ENCODE data around the gene ILDR1. TPM values are rescaled to one million over a fixed set of nuclear protein-coding genes. Genes with fewer than 3 reads are reported as not detected.

The ILDR1 gene
- total RNA-seq, 4 donors from 2014 or later = 1.9 TPM; not detected in 3

GRCh38 chr3:122010506-122010905, 11.5 kb downstream of the ILDR1 start:
- H3K27ac ChIP-seq = no peak overlapping the region
- H3K27me3 ChIP-seq = no peaks in the 10 kb centered on the region
- no peaks in the 10 kb centered on the region for H3K9me3 ChIP-seq
- no peak for DNase-seq
- intact Hi-C loops (cut with DNase I; ENCODE audit: low total_unique reads) = no loop called here
- TF ChIP-seq CTCF (IDR thresholded peaks at IDR 0.05) (no peak), POLR2A (IDR thresholded peaks at IDR 0.05) (no peak)
- no peak overlapping the region for H3K4me3 ChIP-seq
- no peaks in the 10 kb centered on the region for H3K36me3 ChIP-seq
- H3K4me1 ChIP-seq = no peaks in the 10 kb centered on the region

GRCh38 chr3:122008166-122008565, 13.9 kb downstream of the ILDR1 start:
- no peak for TF ChIP-seq CTCF (IDR thresholded peaks at IDR 0.05)
- no peak for TF ChIP-seq POLR2A (IDR thresholded peaks at IDR 0.05)
- Histone ChIP-seq H3K36me3 (no peaks in the 10 kb centered on the region), H3K4me3 (no peak overlapping the region), H3K4me1 (no peaks in the 10 kb centered on the region), H3K27ac (no peak overlapping the region), H3K9me3 (no peaks in the 10 kb centered on the region), H3K27me3 (no peaks in the 10 kb centered on the region)
- intact Hi-C loops (cut with DNase I; ENCODE audit: low total_unique reads) = no loop called here
- no peak for DNase-seq

GRCh38 chr3:122006267-122006666, 15.8 kb downstream of the ILDR1 start:
- Histone ChIP-seq H3K9me3 (no peaks in the 10 kb centered on the region), H3K4me3 (no peak overlapping the region), H3K27me3 (no peaks in the 10 kb centered on the region), H3K36me3 (no peaks in the 10 kb centered on the region), H3K4me1 (no peaks in the 10 kb centered on the region), H3K27ac (no peak overlapping the region)
- TF ChIP-seq CTCF (IDR thresholded peaks at IDR 0.05) = no peak
- intact Hi-C loops (cut with DNase I; ENCODE audit: low total_unique reads) = no loop called here
- no peak for DNase-seq

GRCh38 chr3:122004991-122005565, 17.0 kb downstream of the ILDR1 start:
- no peak overlapping the region for H3K4me3 ChIP-seq
- intact Hi-C loops (cut with DNase I; ENCODE audit: low total_unique reads) = no loop called here
- TF ChIP-seq POLR2A (IDR thresholded peaks at IDR 0.05) (no peak), CTCF (IDR thresholded peaks at IDR 0.05) (no peak)
- H3K4me1 ChIP-seq = no peaks in the 10 kb centered on the region
- no peaks in the 10 kb centered on the region for H3K36me3 ChIP-seq
- H3K27me3 ChIP-seq = no peaks in the 10 kb centered on the region
- H3K27ac ChIP-seq = no peak overlapping the region
- H3K9me3 ChIP-seq = no peaks in the 10 kb centered on the region
- DNase-seq = no peak

GRCh38 chr3:122004107-122004506, 17.9 kb downstream of the ILDR1 start:
- Histone ChIP-seq H3K4me3 (no peak overlapping the region), H3K27me3 (no peaks in the 10 kb centered on the region), H3K27ac (no peak overlapping the region), H3K36me3 (no peaks in the 10 kb centered on the region), H3K9me3 (no peaks in the 10 kb centered on the region), H3K4me1 (no peaks in the 10 kb centered on the region)
- TF ChIP-seq POLR2A (IDR thresholded peaks at IDR 0.05) (no peak), CTCF (IDR thresholded peaks at IDR 0.05) (no peak)
- intact Hi-C loops (cut with DNase I; ENCODE audit: low total_unique reads) = no loop called here
- DNase-seq = no peak

Measured in uterus (tissue), 4 donors.